CD4-positive, alpha-beta T cell treated with Interleukin-15 for 1 hour (primary cell): ENCODE data around the gene STBD1.
A peak's percentile ranks its signal among the peaks of the same experiment; 100 is the strongest.
"Not testable (repeated sequence)": the region's sequence is repeated elsewhere in the genome, so short reads cannot be mapped to it uniquely, and the experiment has no call there.

Experiments used
- DNase-seq: peaks from one replicate; pipeline ENCODE4 v3.0.0-alpha.2; 2020

The STBD1 gene

DNA sequence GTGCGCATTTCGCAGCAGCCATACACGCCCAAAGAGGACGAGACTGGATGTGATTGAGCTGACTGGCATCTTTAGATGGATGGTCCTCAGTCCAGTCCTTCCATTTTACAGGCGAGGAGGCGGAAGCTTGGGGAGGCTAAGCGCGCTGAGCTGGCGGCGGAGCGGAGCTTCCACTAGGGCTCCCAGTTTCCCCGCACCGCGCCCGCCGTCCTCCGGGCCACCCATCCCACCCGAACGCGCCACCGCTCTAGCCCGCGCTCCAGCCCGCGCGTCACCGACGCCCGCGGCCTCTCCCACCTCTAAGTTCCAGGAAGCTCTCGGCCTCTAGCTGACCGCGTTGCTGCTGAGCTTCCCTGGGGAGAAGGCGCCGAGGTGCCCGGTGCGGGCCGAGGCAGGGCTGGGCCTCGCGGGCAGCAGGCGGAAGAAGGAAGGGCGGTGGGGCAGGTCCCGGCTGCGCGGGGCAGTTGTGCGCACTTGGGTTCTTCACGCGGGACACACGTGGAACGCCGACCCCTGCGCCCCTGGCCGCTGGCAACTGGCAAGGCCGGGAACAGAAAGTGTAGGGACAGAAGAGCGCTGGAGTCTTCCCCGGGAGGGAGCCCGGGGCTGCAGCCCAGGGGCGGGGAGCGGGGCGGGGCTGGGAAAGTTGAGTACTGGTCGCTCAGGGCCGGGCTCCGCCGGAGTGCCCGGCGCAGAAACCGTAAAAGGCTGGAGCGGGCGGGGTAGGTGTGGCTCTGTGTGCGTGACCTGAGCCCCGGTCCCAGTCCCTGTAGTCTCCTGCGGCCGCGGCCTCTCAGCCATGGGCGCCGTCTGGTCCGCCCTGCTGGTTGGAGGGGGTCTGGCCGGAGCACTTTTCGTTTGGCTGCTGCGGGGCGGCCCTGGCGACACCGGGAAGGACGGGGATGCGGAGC lies at the start of gene STBD1:
Gene STBD1, plus strand, starts transcription at position 763 of the 911 bp plus-strand sequence. Its CDS starts 37 bp downstream, at position 800.
- DNase-seq, result peak; percentile 44

DNA sequence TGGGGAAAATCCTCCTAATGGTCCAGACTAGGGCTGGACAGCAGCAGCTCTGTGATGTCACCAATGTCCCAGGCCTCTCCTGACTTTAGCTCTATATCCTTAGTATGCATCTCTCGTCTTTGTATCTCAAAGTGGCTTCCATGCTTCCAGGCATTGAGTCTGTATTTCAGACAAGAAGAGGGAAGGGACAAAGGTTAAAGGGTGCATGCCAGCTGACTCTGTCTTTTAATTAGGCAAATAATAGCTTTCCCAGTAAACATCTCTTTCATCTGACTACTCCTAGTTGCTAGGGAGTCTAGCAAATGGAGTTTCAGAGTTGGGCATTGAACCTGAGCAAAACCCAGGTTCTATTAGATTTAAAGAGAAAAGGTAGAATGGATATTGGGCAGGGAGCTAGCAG lies 49.6 kb upstream of the STBD1 start:
- DNase-seq, result no peak

DNA sequence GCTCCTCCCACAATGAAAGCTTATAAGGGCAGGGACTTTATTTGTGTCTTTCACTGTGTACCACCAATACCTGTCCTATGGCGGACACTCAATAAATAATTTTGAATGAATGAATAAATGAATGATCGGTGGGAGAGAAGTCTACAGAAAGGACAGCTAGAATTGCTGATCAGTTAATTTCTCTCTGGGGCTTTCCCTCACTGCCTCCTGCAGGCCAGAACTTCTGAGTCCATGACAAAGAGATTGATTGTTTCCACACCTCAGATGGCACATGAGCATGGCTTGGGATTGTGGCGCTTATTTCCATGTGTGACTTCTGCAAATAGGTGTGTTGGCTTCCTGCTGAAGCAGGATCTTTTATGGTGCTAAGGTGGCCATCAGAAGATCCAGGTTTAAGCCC lies 48.7 kb upstream of the STBD1 start:
- DNase-seq, result no peak

DNA sequence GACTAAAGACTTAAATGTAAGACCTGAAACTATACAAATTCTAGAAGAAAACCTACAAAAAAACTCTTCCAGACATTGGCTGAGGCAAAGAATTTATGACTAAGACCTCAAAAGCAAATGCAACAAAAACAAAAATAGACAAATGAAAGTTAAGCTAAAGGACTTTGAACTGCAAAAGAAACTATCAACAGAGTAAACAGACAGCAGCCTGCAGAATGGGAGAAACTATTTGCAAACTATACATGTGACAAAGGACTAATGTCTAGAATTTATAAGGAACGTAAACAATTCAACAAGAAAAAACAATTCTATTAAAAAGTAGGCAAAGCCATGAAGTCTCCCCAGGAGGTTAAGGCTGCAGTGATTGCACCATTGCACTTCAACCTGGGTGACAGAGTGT lies 46.0 kb upstream of the STBD1 start:
- DNase-seq, result no peak

DNA sequence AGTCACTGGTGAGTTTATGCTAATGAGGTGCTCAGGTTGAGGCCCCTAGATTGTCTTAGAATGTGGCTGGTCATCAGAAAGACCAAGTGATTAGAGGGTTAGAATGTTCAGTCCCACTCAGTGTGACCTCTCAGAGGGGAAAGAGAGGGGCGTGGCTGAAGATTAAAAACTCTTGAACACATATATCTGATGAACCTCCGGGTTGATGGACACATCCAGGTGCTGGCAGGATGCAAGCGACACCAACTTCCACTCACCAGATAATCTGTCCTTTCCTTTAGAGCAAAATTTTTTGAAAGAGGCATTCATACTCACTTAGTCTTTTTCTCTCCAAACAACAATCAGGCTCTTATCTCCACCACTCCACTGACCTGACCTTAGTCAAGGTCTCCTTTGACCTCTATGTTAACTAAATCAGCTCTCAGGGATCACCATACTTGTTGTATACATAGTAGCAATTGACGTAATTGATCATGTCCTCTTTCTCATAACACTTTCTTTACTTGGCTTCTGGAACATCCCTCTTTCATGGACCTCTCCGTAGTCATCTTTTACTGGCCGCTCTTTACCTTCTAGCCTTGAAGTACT lies 40.8 kb upstream of the STBD1 start:
- no peak for DNase-seq

DNA sequence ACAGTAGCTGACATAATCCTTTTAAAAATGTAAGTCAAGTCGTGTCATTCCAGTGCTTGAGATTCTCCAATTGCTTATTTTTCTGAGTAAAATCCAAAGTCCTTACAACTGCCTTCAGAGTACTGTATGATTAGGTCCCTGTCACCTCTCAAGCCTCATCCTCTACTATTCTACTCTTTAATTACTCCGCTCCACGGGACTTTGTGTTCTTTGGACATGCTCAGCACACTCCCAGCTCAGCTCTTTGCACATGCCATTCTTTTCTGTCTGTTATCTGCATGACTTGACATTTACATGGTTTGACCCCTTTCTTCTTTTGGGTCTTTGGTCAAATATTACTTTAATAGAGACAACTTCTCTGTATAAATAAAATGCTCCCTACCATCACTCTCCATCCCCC lies 39.9 kb upstream of the STBD1 start:
- DNase-seq, result no peak

DNA sequence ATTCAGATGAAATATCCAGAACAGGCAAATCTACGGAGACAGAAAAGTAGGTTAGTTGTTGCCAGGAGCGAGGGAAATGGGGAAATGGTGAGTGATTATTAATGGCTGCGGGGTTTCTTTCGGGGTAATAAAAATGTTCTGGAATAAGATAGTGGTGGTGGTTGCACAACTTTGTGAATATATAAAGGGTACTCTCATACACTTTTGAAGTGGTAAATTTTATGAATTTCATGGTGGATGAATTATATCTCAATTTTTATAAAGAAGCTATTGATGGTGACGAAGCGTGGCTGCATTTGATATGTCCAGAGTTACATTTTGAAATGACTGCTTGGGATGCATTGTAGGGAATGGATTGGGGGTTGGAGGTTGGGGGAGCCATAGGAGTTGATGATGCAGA lies 38.7 kb upstream of the STBD1 start:
- no peak for DNase-seq

DNA sequence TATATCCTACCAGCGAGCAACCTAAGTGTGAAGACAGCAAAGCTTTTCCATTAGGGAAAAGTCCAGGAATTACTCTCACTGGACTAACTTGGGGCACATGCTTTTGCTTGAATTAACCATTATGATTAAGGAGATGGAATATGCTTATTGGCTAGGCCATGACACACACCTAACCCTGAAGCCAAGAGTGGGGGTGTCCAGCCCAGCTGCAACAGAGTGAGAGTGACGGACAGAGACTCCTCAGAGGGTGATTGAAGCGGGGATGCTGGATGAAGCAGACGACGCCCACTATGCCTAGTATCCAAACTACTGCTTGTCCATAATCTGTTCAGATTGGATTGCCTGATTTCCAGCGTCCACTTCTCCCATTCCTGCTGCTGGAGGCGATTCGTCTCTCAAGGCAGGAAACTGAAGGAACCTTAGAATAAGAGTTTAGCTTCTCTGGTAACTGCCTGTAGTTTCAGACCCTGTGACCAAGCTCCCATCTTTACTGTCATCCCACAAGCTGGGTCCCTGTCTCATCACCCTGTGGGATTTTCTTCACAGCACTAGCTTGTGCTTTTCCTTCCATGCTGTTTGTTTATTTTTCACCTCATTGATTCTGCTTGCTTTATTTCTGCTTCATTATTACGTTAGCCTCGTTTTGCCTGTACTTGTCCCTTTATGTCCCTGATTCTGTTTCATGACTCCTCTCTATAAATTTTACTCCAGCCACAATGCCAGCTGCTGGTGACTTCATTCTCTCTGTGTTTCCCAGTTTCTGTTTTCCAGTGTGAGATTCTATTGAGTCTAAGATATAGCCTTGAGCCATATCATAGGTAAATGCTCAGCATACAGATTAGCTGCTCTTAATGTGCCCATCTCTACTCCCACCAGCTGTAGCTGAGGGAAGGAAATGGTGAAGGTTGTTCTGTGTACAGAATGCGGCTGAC lies 36.0 kb upstream of the STBD1 start:
- no peak for DNase-seq

DNA sequence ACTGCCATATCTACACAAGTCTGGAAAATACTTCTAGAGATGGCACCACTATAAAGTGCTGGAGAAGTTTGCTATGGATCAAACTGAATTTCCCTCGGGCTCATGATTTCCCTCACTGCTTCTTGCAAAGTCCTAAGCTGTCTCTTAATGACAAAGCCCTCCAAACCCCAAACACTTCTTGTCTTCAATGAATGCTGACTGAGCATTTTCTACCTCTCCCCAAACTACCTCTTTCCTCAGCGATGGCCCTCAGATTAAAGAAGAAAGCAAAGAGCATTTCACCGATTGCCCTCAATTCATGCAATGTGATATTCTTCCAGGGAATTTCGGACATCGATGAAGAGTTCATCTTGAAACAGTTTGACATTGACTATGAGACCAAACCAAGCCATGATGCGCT lies 35.3 kb upstream of the STBD1 start:
- DNase-seq, result no peak

DNA sequence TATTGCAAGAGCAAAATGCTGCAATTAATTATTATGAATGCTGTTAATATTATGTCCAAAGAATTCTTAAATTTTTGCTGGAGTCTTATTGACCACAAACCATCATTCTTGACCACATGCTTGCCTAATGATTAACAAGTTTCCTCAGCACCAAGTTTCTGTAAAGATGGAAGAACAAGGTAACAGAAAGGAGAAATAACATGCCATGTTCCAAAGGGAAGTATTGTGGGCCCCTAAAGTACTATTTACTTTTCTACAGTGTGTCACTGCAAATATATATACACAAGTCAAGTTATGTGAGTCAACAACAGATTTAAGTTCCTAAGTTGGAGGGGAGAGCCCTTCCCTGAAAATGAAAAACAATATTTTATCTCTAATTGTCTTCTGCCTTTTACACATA lies 34.5 kb upstream of the STBD1 start:
- DNase-seq, result no peak

DNA sequence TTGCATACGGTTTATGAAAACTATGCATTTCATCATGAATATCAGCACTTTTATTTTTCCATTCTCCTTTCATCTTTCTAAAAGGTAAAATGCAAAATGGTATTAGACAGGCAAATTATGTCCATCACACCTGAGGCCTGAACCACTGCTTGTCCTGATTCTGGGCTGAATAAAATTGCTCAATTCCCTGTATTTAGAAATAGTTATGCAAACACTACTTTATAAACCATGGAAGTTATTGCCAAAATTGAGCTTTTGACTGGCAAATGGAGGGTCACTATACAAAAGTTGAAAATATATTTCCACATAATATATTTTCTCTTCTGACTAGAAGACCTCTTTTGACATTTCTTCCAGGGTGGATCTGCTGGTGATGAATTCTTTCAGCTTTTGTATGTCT lies 34.0 kb upstream of the STBD1 start:
- no peak for DNase-seq

DNA sequence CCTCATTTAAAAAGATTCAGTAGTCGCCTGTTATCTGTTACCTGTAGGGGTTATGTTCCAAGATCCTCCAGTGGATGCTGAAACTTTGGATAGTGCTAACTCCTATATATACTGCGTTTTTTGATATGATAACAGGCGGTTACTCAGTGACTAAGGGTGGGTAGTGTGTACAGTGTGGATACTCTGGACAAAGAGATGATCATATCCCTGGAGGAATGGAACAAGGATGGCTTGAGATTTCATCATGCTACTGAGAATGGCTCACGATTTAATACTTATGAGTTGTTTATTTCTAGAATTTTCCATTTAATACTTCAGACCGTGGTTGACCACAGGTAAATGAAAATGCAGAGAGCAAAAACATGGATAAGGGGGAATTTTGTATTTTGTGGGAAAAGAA lies 33.5 kb upstream of the STBD1 start:
- no peak for DNase-seq

DNA sequence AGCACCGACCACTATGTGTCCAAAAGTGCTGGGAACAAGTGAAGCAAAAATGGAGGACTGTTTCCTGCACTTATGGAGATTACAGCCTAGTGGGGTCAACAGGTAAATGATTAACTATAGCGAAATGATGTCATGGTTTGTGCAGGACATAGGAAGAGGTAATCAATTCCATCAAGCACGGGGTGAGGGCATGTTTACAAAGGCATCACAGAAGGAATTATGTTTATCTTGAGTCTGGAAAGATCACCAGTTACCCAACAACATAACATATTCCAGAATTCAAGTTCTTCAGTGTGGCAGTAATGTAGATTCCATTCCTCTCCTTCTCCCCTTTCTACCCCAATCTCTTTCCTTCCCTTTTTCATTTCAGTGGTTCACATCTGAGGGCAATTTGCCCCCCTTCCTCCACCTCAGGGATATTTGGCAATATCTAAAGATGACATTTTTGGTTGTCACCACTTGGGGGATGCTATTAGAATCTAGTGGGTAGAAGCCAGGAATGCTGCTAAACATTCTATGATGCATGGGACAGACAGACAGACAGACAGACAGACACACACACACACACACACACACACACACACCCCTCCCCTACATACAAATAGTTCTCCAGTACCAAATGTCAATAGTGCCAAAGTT lies 30.9 kb upstream of the STBD1 start:
- no peak for DNase-seq

DNA sequence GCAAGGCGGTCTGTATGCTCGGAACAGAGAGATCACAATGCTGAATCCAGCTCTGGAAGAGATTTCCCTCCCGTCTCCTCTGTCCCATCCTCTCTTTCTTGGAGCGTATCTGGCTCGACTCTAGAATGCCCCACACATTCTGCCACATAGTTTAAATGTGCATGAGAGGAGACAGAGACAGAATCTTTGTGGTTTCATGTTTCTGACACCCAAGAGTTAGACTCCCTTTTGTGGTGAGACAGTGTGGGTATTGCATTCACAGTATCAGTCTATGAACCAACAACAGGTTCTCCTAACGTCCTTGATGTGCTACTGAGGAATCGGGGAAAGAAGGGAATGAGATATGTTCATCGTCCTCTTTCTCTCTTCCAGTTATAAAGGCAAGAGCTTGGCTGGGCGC lies 29.7 kb upstream of the STBD1 start:
- no peak for DNase-seq

DNA sequence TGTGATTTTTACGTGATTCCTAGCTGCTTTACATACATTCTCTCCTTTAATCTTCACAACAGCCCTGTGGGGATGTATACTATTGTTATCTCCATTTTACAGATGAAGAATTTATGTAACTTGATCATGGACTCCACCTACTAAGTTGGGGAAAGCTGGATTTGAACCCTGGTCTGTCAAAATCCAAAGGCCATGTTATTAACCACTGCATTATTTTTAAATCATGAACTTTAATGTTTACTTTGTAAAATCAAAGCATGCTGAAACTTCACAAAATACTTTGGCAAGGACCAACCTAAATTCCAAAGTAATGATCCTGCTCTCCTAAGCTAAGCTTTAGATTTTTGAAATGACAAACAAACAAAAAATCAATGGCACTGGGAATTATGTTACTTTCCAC lies 28.9 kb upstream of the STBD1 start:
- DNase-seq, result no peak

DNA sequence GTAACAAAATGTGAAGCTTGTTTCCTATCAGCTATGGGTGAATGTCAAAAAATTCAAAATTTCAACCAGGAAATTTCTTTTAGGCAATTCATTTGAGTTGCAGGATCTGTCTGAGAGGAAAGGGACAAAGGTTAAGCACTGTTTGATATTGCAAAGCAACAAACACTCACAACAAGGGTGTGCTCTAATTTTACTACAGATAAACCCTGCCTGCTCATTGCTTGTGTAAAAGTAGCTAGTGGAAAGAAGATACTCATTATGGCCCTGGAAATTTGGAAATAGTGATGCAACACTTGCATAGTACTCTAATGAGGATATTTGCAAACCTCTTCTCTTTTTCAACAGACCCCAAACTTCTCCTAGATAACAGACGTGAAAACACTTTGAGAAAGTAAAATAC lies 27.9 kb upstream of the STBD1 start:
- DNase-seq, result no peak

DNA sequence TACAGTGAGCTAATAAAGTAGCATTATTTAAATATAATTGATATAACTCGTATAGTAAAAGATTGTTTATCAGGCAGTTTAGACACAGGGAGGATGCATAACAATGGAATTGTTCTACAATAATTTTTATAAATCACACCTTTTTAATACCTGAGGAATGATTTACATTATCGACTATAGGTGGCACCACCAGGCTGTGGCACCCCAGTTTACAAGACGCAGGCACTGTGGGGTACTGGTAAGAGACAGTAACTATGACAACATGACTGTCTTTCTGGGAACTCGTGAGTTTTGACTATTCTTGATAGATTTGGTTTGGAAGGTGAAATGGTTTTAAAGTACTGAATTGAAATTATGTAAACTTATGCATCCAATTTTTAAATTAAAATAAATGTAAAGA lies 27.1 kb upstream of the STBD1 start:
- DNase-seq, result no peak

DNA sequence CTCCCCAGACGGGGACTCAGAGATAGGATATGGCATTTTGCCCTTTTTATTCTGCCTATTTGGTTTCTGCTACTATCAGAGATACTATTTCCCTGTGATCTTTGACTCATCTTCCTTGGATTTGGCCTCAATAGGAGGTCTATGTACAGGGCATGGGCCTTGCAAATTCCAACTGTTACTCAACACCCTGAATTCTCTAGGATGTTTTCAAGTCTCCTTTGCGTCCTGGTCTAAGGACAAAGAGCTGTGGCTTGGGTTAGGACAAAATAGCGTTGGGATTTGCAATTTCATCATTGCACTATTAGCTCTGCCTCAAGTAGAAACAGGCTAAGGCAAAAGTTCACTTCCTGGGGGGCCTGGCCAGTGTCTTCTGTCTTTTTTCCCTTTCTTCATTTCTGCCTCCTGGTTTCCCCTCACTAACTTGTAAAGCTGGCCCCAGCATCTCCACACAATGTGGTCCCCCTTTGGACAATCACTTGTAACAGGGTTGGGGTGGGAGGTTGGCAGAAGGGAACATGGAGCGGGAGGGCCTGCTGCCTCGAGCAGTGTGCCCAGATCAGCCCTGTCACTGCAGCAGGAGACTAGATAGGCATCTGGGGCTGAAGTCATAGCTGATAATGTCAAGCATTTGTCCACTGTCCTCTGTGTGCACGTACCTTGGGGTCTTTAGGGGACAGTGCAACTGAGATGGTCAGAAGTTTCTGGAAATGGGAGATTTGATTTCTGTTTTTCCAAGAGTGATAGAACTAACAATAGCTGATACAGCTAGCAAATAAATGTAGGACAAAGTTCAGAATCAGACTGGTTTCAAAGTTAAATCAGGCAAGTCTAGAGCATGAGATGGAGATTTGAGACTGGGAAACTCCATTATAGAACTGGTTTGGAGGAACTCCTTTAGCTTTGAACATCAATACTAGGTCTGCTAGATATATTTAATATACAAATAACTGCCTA lies 25.8 kb upstream of the STBD1 start:
- no peak for DNase-seq

DNA sequence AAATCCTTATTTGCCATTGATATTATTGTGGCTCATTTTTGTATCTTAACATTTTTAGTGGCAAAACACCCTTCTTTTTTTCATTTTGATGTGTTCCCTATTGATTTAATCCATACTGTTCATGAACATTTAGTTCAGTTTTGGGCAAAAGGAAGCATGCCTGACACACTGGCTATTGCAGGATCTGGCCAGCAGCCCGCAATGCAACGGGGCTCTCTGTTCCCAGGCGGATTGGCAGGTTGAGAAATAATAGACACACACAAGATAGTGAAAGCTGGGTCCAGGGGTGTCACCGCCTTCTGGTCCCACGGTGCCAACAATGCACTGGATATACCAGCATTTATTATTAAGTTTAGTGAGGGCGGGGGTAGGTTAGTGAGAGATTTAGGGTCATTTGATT lies 24.9 kb upstream of the STBD1 start:
- not testable (repeated sequence) for DNase-seq

DNA sequence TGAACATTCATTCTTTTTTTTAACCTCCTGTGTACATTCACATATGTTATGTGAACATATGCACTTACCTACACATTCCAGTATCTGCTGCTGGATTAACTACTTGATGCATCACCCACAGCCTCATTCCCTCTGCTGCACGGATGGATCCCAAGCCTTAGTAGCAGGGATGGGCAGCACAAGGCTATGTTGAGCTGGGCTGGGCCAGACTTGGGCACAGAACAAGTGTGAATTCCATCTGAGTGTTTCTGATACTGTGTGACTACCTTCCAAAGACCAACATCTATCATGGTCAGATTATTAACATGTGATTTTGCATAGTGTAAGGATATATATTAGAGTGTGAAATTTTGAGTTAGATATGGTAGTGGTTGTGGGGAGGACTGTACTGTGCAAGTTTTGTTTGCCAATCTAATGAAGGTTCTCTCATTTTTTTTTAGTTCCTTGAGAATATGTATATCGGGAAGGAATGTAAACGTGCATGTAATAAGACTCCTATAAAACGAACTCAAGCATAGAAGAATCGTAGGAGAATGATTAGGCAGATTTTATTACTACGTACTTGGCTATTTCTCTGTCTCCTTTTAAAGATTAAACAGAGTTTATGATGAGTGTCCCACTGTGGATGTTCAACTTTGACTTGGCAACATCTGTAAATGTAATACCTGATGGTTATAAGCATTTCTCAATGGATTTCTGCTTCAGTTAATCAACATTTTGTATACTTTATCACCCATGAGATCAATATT lies 23.4 kb upstream of the STBD1 start:
- no peak for DNase-seq

DNA sequence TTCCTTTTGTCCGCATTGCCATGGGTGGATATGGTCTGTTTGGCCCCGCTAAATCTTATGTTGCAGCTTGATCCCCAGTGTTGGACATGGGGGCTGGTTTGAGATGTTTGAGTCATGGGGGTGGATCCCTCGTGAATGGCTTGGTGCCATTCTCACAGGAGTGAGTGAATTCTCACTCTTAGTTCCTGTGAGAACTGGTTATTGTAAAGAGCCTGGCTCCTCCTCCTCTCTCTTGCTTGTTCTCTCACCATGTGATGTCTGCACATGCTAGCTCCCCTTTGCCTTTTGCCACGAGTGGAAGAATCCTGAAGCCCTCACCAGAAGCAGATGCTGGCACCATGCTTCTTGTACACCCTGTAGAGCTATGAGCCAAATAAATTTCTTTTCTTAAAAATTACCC lies 22.6 kb upstream of the STBD1 start:
- no peak for DNase-seq
